Breast epithelium (tissue), 3 donors: ENCODE measurements around the gene PKNOX2.

Experiments
- CTCF ChIP-seq, 3 donors: fragments of 450-650 bp; IDR thresholded peaks; one replicate each; pipeline ENCODE4 v1.5.1; 2016 to 2017; ENCODE audit warnings: antibody characterized with exemption in 3 of 3, mild to moderate bottlenecking in 3 of 3, moderate library complexity in 3 of 3
- POLR2A ChIP-seq: fragments of 450-650 bp; IDR thresholded peaks from one replicate; pipeline ENCODE4 v1.6.1; 2016; ENCODE audit warnings: antibody characterized with exemption, mild to moderate bottlenecking, moderate library complexity
- POLR2AphosphoS5 ChIP-seq, 3 donors: sonication (generic); formaldehyde crosslinking; IDR thresholded peaks; one replicate each; pipeline ENCODE4 v1.6.1; 2017; ENCODE audit warnings: antibody characterized with exemption in 3 of 3

GRCh38 chr11:125272821-125273220 is 108.3 kb downstream of the PKNOX2 start:
- TF ChIP-seq CTCF (IDR thresholded peaks at IDR 0.05) (no peak), POLR2A (no peak), POLR2AphosphoS5 (IDR thresholded peaks at IDR 0.05) (no peak)
